K562 (cell line): ENCODE results near the gene RNF213. TPM values are rescaled to one million over a fixed set of nuclear protein-coding genes. Genes with fewer than 3 reads are reported as not detected.
A peak's percentile ranks its signal among the peaks of the same experiment; 100 is the strongest.

Experiments
- DMBX1 ChIP-seq: fragments of 250-450 bp; sonication (Bioruptor Pico); IDR thresholded peaks from 2 replicates; pipeline ENCODE4 v1.8.0; 2022; ENCODE audit warnings: inconsistent platforms, mild to moderate bottlenecking, moderate library complexity, borderline replicate concordance
- EHMT2 ChIP-seq: fragments of 450-650 bp; IDR thresholded peaks from 2 replicates; pipeline ENCODE4 v1.6.1; 2018; ENCODE audit warnings: antibody characterized with exemption
- FUS ChIP-seq: fragments of 200-400 bp; formaldehyde crosslinking; optimal IDR thresholded peaks from 2 replicates; pipeline ENCODE3; 2017; ENCODE audit warnings: low read depth, low read length
- GATA2 ChIP-seq: sonication (generic); formaldehyde crosslinking; IDR thresholded peaks from 2 replicates; pipeline ENCODE4 v1.4.0; 2020; ENCODE audit warnings: mild to moderate bottlenecking, missing genetic modification reagents
- HDAC3 ChIP-seq: fragments of 450-650 bp; IDR thresholded peaks from 2 replicates; pipeline ENCODE4 v1.6.1; 2018; ENCODE audit warnings: borderline replicate concordance, mild to moderate bottlenecking, moderate library complexity; ENCODE audit not compliant: partially characterized antibody
- HNRNPH1 ChIP-seq: fragments of 200-400 bp; formaldehyde crosslinking; optimal IDR thresholded peaks from 2 replicates; pipeline ENCODE3; 2017; ENCODE audit warnings: low read depth, mild to moderate bottlenecking, low read length, moderate library complexity
- ILK ChIP-seq: fragments of 450-650 bp; IDR thresholded peaks from 2 replicates; pipeline ENCODE4 v1.6.1; 2016; ENCODE audit warnings: missing genetic modification characterization, low read depth, mild to moderate bottlenecking, missing compliant biosample characterization, moderate library complexity, borderline replicate concordance
- MEF2D ChIP-seq: conservative IDR thresholded peaks from 2 replicates; pipeline ENCODE4 v1.6.1; 2016; ENCODE audit warnings: low read depth, missing genetic modification characterization, missing compliant biosample characterization
- NR2C1 ChIP-seq, 2 experiments: fragments of 450-650 bp; IDR thresholded peaks; 2 replicates each; pipeline ENCODE4 v1.6.1; 2017; ENCODE audit warnings: mild to moderate bottlenecking in 2 of 2, antibody characterized with exemption in 1 of 2, inconsistent platforms in 1 of 2, missing compliant biosample characterization in 1 of 2, missing genetic modification characterization in 1 of 2
- NR4A1 ChIP-seq, 2 experiments: fragments of 250-450 bp in 1 of 2; fragments of 450-650 bp in 1 of 2; sonication (Bioruptor Pico) in 1 of 2; IDR thresholded peaks; 2 replicates each; pipeline versions ENCODE4 v1.4.0 to v1.6.1; 2016 to 2020; ENCODE audit warnings: mild to moderate bottlenecking in 2 of 2, missing compliant biosample characterization in 1 of 2, missing genetic modification characterization in 1 of 2, moderate library complexity in 1 of 2
- NRF1 ChIP-seq, 2 experiments: fragments of 450-650 bp; IDR thresholded peaks in 1 of 2; conservative IDR thresholded peaks in 1 of 2; 2 replicates each; pipeline ENCODE4 v1.6.1; 2014; ENCODE audit warnings: mild to moderate bottlenecking in 2 of 2
- PHF21A ChIP-seq: fragments of 450-650 bp; IDR thresholded peaks from 2 replicates; pipeline ENCODE4 v1.6.1; 2017; ENCODE audit warnings: low read depth, borderline replicate concordance
- POLR2A ChIP-seq: fragments of 450-650 bp; conservative IDR thresholded peaks from 2 replicates; pipeline ENCODE4 v1.6.1; 2016
- POLR2AphosphoS5 ChIP-seq: IDR thresholded peaks from 2 replicates; pipeline ENCODE4 v1.6.1; 2011; ENCODE audit warnings: mild to moderate bottlenecking, low read depth, low read length, moderate library complexity; ENCODE audit not compliant: control insufficient read depth, insufficient read depth
- RAD21 ChIP-seq, 2 experiments: fragments of 250-450 bp in 1 of 2; fragments of 450-650 bp in 1 of 2; sonication (Bioruptor Pico) in 1 of 2; formaldehyde crosslinking in 1 of 2; IDR thresholded peaks in 1 of 2; conservative IDR thresholded peaks in 1 of 2; 2 replicates each; pipeline versions ENCODE4 v1.4.0 to v1.8.0; 2020 to 2022; ENCODE audit warnings: mild to moderate bottlenecking in 2 of 2, moderate library complexity in 1 of 2
- RFX1 ChIP-seq: fragments of 450-650 bp; IDR thresholded peaks from 2 replicates; pipeline ENCODE4 v1.6.1; 2016; ENCODE audit warnings: mild to moderate bottlenecking, moderate library complexity
- RHOXF2B ChIP-seq: fragments of 250-450 bp; sonication (Bioruptor Pico); conservative IDR thresholded peaks from 2 replicates; pipeline ENCODE4 v1.5.1; 2021
- STAG1 ChIP-seq: sonication (generic); formaldehyde crosslinking; IDR thresholded peaks from 2 replicates; pipeline ENCODE4 v1.5.0; 2020; ENCODE audit warnings: missing genetic modification reagents, borderline replicate concordance
- ZNF175 ChIP-seq: fragments of 200-800 bp; sonication (Bioruptor generic); IDR thresholded peaks from 2 replicates; pipeline ENCODE4 v1.6.1; 2016; ENCODE audit warnings: low read depth, mild to moderate bottlenecking, missing genetic modification characterization, missing compliant biosample characterization
- ZNF445 ChIP-seq: fragments of 250-450 bp; sonication (Bioruptor Pico); IDR thresholded peaks from 2 replicates; pipeline ENCODE4 v1.4.0; 2020; ENCODE audit warnings: low read depth, mild to moderate bottlenecking, moderate library complexity
- polyA plus RNA-seq, 8 experiments: library from polyadenylated mRNA; depleted of rRNA in 4 of 8; stranded (reverse) in 5 of 8; unstranded in 3 of 8; fragments of >200 nt; fragmentation: Nextera tagmentation in 2 of 8; fragmentation: Illumina TruSeq in 1 of 8; extraction: Ambion mirVana in 2 of 8; extraction: Trizol in 1 of 8; gene quantifications; 2 replicates each; pipeline versions ENCODE4 v1.2.1 to v1.2.3, GENCODE V29; 2011 to 2014; ENCODE audit warnings: inconsistent platforms in 1 of 8, missing spikeins in 1 of 8
- total RNA-seq, 7 experiments: library from RNA; depleted of rRNA in 6 of 7; stranded (reverse); fragments of >200 nt in 6 of 7; fragmentation: Illumina TruSeq in 2 of 7; extraction: Trizol in 2 of 7; gene quantifications; 2 replicates each; pipeline versions ENCODE4 v1.2.1 to v1.2.3, GENCODE V29; 2011 to 2021; ENCODE audit warnings: low replicate concordance in 1 of 7
- TF ChIP-seq, protein P1 (sequence below): fragments of 450-650 bp; IDR thresholded peaks from one replicate; pipeline ENCODE4 v1.6.1; 2018; ENCODE audit warnings: mild to moderate bottlenecking, moderate library complexity; ENCODE audit not compliant: partially characterized antibody
- TF ChIP-seq, protein P2 (sequence below): fragments of 450-650 bp; formaldehyde crosslinking; IDR thresholded peaks from 2 replicates; pipeline ENCODE4 v1.4.0; 2020; ENCODE audit warnings: mild to moderate bottlenecking, mixed read lengths
- TF ChIP-seq, protein P3 (sequence below): fragments of 250-450 bp; sonication (Bioruptor Pico); IDR thresholded peaks from 2 replicates; pipeline ENCODE4 v1.6.1; 2021; ENCODE audit warnings: mild to moderate bottlenecking

Gene RNF213
- total and polyA plus RNA-seq, 9 of the 15 experiments (the other 6 are each of a cell fraction or from before 2014, with no cell fraction given), result 5.3 to 33.6 (median 17.9) TPM

DNA sequence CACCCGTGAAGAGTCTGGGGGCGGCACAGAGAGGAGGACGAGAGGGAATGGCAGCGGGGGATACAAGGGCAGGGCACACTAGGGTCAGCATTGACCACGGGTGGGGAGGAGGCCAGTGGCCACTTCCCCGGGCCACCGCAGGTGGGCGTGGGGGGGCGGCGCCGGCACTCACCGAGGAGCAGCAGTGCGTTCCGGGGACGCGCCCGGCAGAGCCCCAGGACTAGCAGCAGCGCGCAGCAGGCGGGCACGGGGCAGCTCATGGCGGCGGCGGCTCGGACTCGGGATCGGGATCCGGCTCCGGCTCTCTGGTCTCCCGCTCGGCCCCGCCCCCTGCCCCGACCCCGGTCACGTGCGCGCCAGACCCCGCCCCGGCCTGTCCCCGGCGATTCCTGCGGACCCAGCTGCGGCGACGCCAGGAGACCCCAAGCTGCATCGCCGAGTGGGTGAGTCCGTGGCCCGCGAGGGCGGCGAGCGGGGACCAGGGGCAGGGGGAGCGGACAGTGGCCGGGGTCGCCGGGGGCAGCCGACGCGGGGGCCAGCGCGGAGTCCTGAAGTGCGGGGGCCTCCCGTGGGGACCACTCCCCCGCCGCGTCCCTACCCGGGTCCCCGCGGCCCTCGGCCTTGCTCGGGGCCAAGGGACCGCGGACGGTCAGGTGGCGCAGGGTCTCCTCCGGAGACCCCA, 40.5 kb upstream of the RNF213 start, which contains the start of the genes SGSH and SLC26A11 (continued):
- TF ChIP-seq DMBX1 (CRISPR knock-in tag) (no peak), GATA2 (no peak), ZNF175 (CRISPR knock-in tag) (no peak), STAG1 (CRISPR knock-in tag) (no peak), HDAC3 (no peak), PHF21A (no peak), POLR2A (peak; percentile 64), POLR2AphosphoS5 (no peak), ILK (tag) (no peak), NR4A1 (CRISPR knock-in tag; IDR thresholded peaks at IDR 0.05) (no peak), NR4A1 (tag; IDR thresholded peaks at IDR 0.05) (no peak), ZNF445 (no peak), NR2C1 (IDR thresholded peaks at IDR 0.05) (no peak), NR2C1 (tag; IDR thresholded peaks at IDR 0.05) (no peak), RFX1 (no peak), MEF2D (tag) (no peak), RHOXF2B (CRISPR knock-in tag) (no peak), FUS (no peak), NRF1 (conservative IDR thresholded peaks at IDR 0.05 in 1 of 2, IDR thresholded peaks at IDR 0.05 in 1 of 2) (no peak), EHMT2 (no peak), RAD21 (CRISPR knock-in tag; conservative IDR thresholded peaks at IDR 0.05 in 1 of 2, IDR thresholded peaks at IDR 0.05 in 1 of 2) (no peak), HNRNPH1 (no peak)
- TF ChIP-seq, protein P1, sequence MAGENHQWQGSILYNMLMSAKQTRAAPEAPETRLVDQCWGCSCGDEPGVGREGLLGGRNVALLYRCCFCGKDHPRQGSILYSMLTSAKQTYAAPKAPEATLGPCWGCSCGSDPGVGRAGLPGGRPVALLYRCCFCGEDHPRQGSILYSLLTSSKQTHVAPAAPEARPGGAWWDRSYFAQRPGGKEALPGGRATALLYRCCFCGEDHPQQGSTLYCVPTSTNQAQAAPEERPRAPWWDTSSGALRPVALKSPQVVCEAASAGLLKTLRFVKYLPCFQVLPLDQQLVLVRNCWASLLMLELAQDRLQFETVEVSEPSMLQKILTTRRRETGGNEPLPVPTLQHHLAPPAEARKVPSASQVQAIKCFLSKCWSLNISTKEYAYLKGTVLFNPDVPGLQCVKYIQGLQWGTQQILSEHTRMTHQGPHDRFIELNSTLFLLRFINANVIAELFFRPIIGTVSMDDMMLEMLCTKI, result no peak
- TF ChIP-seq, protein P2, sequence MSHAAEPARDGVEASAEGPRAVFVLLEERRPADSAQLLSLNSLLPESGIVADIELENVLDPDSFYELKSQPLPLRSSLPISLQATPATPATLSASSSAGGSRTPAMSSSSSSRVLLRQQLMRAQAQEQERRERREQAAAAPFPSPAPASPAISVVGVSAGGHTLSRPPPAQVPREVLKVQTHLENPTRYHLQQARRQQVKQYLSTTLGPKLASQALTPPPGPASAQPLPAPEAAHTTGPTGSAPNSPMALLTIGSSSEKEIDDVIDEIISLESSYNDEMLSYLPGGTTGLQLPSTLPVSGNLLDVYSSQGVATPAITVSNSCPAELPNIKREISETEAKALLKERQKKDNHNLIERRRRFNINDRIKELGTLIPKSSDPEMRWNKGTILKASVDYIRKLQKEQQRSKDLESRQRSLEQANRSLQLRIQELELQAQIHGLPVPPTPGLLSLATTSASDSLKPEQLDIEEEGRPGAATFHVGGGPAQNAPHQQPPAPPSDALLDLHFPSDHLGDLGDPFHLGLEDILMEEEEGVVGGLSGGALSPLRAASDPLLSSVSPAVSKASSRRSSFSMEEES (CRISPR knock-in tag), result peak; percentile 54
- TF ChIP-seq, protein P3, sequence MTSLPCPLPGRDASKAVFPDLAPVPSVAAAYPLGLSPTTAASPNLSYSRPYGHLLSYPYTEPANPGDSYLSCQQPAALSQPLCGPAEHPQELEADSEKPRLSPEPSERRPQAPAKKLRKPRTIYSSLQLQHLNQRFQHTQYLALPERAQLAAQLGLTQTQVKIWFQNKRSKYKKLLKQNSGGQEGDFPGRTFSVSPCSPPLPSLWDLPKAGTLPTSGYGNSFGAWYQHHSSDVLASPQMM (CRISPR knock-in tag), result no peak
